Spleen (tissue), 11 donors: ENCODE data around the gene SEMA4C. TPM values are rescaled to one million over a fixed set of nuclear protein-coding genes. Genes with fewer than 3 reads are reported as not detected.
A peak's percentile ranks its signal among the peaks of the same experiment; 100 is the strongest.

Experiments used
- DNase-seq: peaks from one replicate; pipeline ENCODE4 v3.0.0-alpha.2; 2020
- H3K27ac ChIP-seq, 8 donors: fragments of 200-600 bp; sonication (generic) in 7 of 8; 1 replicate in 4 of 8; 2 replicates in 4 of 8; pipeline versions ENCODE4 v1.5.0 to v1.8.0; 2016 to 2021; ENCODE audit warnings: inconsistent platforms in 4 of 8, mild to moderate bottlenecking in 4 of 8, moderate library complexity in 1 of 8
- H3K27me3 ChIP-seq, 7 donors: fragments of 200-600 bp; sonication (generic) in 6 of 7; replicated peaks in 1 of 7; 1 replicate in 4 of 7; 2 replicates in 3 of 7; pipeline versions ENCODE4 v1.5.0 to v1.8.0; 2016 to 2021; ENCODE audit warnings: inconsistent platforms in 3 of 7, mild to moderate bottlenecking in 1 of 7
- H3K36me3 ChIP-seq, 6 donors: fragments of 200-600 bp; sonication (generic) in 5 of 6; 1 replicate in 4 of 6; 2 replicates in 2 of 6; pipeline versions ENCODE4 v1.5.0 to v1.8.0; 2016 to 2021; ENCODE audit warnings: inconsistent platforms in 2 of 6
- H3K4me1 ChIP-seq, 6 donors: fragments of 200-600 bp; sonication (generic) in 5 of 6; 1 replicate in 3 of 6; 2 replicates in 3 of 6; pipeline versions ENCODE4 v1.5.0 to v1.8.0; 2016 to 2021; ENCODE audit warnings: inconsistent platforms in 3 of 6
- H3K4me3 ChIP-seq, 8 donors: fragments of 200-600 bp; sonication (generic) in 7 of 8; 1 replicate in 4 of 8; 2 replicates in 4 of 8; pipeline versions ENCODE4 v1.5.0 to v1.8.0; 2016 to 2021; ENCODE audit warnings: inconsistent platforms in 4 of 8, mild to moderate bottlenecking in 4 of 8, moderate library complexity in 2 of 8
- H3K9me3 ChIP-seq, 8 donors: fragments of 200-600 bp; sonication (generic) in 7 of 8; 1 replicate in 4 of 8; 2 replicates in 4 of 8; pipeline versions ENCODE4 v1.5.0 to v1.8.0; 2016 to 2021; ENCODE audit warnings: inconsistent platforms in 4 of 8
- CTCF ChIP-seq, 11 experiments: fragments of 200-600 bp in 7 of 11; fragments of 450-650 bp in 4 of 11; sonication (generic) in 4 of 11; IDR thresholded peaks in 8 of 11; conservative IDR thresholded peaks in 3 of 11; 1 replicate in 7 of 11; 2 replicates in 4 of 11; pipeline versions ENCODE4 v1.4.0 to v1.8.0; 2016 to 2021; ENCODE audit warnings: antibody characterized with exemption in 11 of 11, inconsistent platforms in 4 of 11, mild to moderate bottlenecking in 1 of 11
- POLR2A ChIP-seq, 3 donors: fragments of 450-650 bp; IDR thresholded peaks; one replicate each; pipeline ENCODE4 v1.5.1; 2017; ENCODE audit warnings: antibody characterized with exemption in 3 of 3, mild to moderate bottlenecking in 1 of 3
- POLR2AphosphoS5 ChIP-seq, 3 donors: sonication (generic); formaldehyde crosslinking; IDR thresholded peaks; one replicate each; pipeline ENCODE4 v1.5.1; 2017; ENCODE audit warnings: antibody characterized with exemption in 3 of 3
- WGBS, 5 donors: extraction: QIAGEN DNeasy Blood & Tissue Kit in 3 of 5; methylation state at CpG; one replicate each; pipeline versions ENCODE4 v1.1.5 to v1.1.7; 2013 to 2018; 5-methylcytosine and 5-hydroxymethylcytosine counted together
- intact Hi-C: fragments of 100-400 bp; cut with DNase I; formaldehyde crosslinking; loops from one replicate; pipeline ENCODE4 v1.15.0; 2023; ENCODE audit warnings: low total_unique reads
- polyA plus RNA-seq, 3 donors: library from polyadenylated mRNA; stranded (reverse); fragments of 200-250 nt; gene quantifications; one replicate each; pipeline ENCODE4 v1.2.1, GENCODE V29; 2013
- total RNA-seq, 7 donors: library from RNA; depleted of rRNA in 3 of 7; stranded (reverse); fragments of >200 nt in 3 of 7; fragmentation: NEBNext Ultra II Directional in 4 of 7; extraction: Animal tissue kit (Norgen Biotek cat#: 25700) in 4 of 7; gene quantifications; one replicate each; pipeline versions ENCODE4 v1.1.0 to v1.2.1, GENCODE V29; 2016 to 2021
- donor health status: healthy with polysubstance abuse.
- donor health status: DM: no; HTN: no; CAD: no; lungs with moderate emphysema.
- donor health status: DM: no; HTN: no; CAD: no.
- donor health status: Bipolar disorder and iron deficiency.
- donor health status: healthy.
- donor health status: DM: no; HTN: no; CAD: no.
- donor health status: DM: yes; HTN: yes; CAD: no.

The SEMA4C gene
- total and polyA plus RNA-seq, 10 donors: 6.1 to 205 (median 68.1) TPM

- intact Hi-C loops: no loop called here
- 58 to 83% (median 80%) methylated on average over 12 to 21 of the region's 21 CpGs for WGBS, 5 donors
- Histone ChIP-seq H3K4me1 (peaks cover 3 to 54% (median 27%) of the 10 kb centered on the region in 6 donors), H3K36me3 (no peaks in the 10 kb centered on the region), H3K27ac (peak overlapping the region in 7 of 8 donors; percentile 36 to 70 (median 65)), H3K4me3 (no peak overlapping the region), H3K27me3 (no peaks in the 10 kb centered on the region), H3K9me3 (no peaks in the 10 kb centered on the region)
- no peak for DNase-seq
- TF ChIP-seq POLR2AphosphoS5 (IDR thresholded peaks at IDR 0.05) (peak; percentile 21 to 70 (median 64)), POLR2A (IDR thresholded peaks at IDR 0.05) (no peak)
Measured at GRCh38 chr2:96907115-96908041, 37.5 kb upstream of the SEMA4C start.

- no peaks in the 10 kb centered on the region for H3K36me3 ChIP-seq
- no peaks in the 10 kb centered on the region for H3K9me3 ChIP-seq
- no peak overlapping the region for H3K4me3 ChIP-seq
- no peaks in the 10 kb centered on the region for H3K27me3 ChIP-seq
- WGBS, 5 donors: 76 to 90% (median 88%) methylated on average over 11 to 13 of the region's 13 CpGs
- no peak for DNase-seq
- H3K27ac ChIP-seq: peak overlapping the region in 7 of 8 donors; percentile 36 to 70 (median 65)
- intact Hi-C loops: no loop called here
- TF ChIP-seq CTCF (IDR thresholded peaks at IDR 0.05 in 8 of 11, conservative IDR thresholded peaks at IDR 0.05 in 3 of 11): no peak
- TF ChIP-seq POLR2AphosphoS5 (IDR thresholded peaks at IDR 0.05): no peak
- TF ChIP-seq POLR2A (IDR thresholded peaks at IDR 0.05): no peak
- peaks cover 0 to 47% (median 22%) of the 10 kb centered on the region in 6 donors for H3K4me1 ChIP-seq
Measured at GRCh38 chr2:96906729-96907114, 36.8 kb upstream of the SEMA4C start.

- peaks cover 2 to 58% (median 31%) of the 10 kb centered on the region in 6 donors for H3K4me1 ChIP-seq
- H3K27ac ChIP-seq: no peak overlapping the region
- H3K27me3 ChIP-seq: no peaks in the 10 kb centered on the region
- DNase-seq: no peak
- no peak overlapping the region for H3K4me3 ChIP-seq
- no peaks in the 10 kb centered on the region for H3K9me3 ChIP-seq
- intact Hi-C loops: no loop called here
- 46 to 65% (median 52%) methylated on average over 7 of the region's 7 CpGs for WGBS, 5 donors
- TF ChIP-seq POLR2AphosphoS5 (IDR thresholded peaks at IDR 0.05): no peak
- TF ChIP-seq POLR2A (IDR thresholded peaks at IDR 0.05): no peak
- no peak for TF ChIP-seq CTCF (IDR thresholded peaks at IDR 0.05 in 8 of 11, conservative IDR thresholded peaks at IDR 0.05 in 3 of 11)
- no peaks in the 10 kb centered on the region for H3K36me3 ChIP-seq
Measured at GRCh38 chr2:96903815-96904214, 33.9 kb upstream of the SEMA4C start.

- H3K36me3 ChIP-seq: no peaks in the 10 kb centered on the region
- H3K9me3 ChIP-seq: no peaks in the 10 kb centered on the region
- no peak overlapping the region for H3K27ac ChIP-seq
- H3K27me3 ChIP-seq: no peaks in the 10 kb centered on the region
- no peak overlapping the region for H3K4me3 ChIP-seq
- intact Hi-C loops: no loop called here
- DNase-seq: no peak
- WGBS, 5 donors: 82 to 88% (median 86%) methylated on average over 7 of the region's 7 CpGs
- H3K4me1 ChIP-seq: peaks cover 0 to 58% (median 32%) of the 10 kb centered on the region in 6 donors
- TF ChIP-seq POLR2AphosphoS5 (IDR thresholded peaks at IDR 0.05): no peak
Measured at GRCh38 chr2:96903318-96903717, 33.4 kb upstream of the SEMA4C start.

- Histone ChIP-seq H3K4me1 (peaks cover 8 to 67% (median 40%) of the 10 kb centered on the region in 6 donors), H3K27me3 (no peaks in the 10 kb centered on the region), H3K9me3 (no peaks in the 10 kb centered on the region), H3K36me3 (no peaks in the 10 kb centered on the region), H3K27ac (peak overlapping the region in 2 of 8 donors; percentile 15 to 55), H3K4me3 (no peak overlapping the region)
- TF ChIP-seq POLR2A (IDR thresholded peaks at IDR 0.05) (no peak), CTCF (IDR thresholded peaks at IDR 0.05 in 8 of 11, conservative IDR thresholded peaks at IDR 0.05 in 3 of 11) (no peak), POLR2AphosphoS5 (IDR thresholded peaks at IDR 0.05) (no peak)
- DNase-seq: no peak
- WGBS, 5 donors: 63 to 90% (median 76%) methylated on average over 10 of the region's 10 CpGs
- intact Hi-C loops: no loop called here
Measured at GRCh38 chr2:96900237-96900636, 30.4 kb upstream of the SEMA4C start.
